Measurements from ENCODE around the gene BPIFB1.

- TF ChIP-seq CTCF (IDR thresholded peaks at IDR 0.05) (no peak), SP1 (CRISPR knock-in tag; conservative IDR thresholded peaks at IDR 0.05) (no peak), USF2 (CRISPR knock-in tag; IDR thresholded peaks at IDR 0.05) (no peak), NR2C2 (CRISPR knock-in tag; IDR thresholded peaks at IDR 0.05) (no peak), ATF2 (CRISPR knock-in tag; IDR thresholded peaks at IDR 0.05; ENCODE audit: borderline replicate concordance, low read depth) (no peak)
Observed at GRCh38 chr20:33317424-33318095, 34.5 kb downstream of the BPIFB1 start.
